Stimulated activated CD4-positive, alpha-beta T cell treated with anti-CD3 and anti-CD28 coated beads, Interleukin-1b, Interleukin-23, amount 100 ng/mL, for 48 hours (primary cell): ENCODE data around the gene RAB5IF.
"Not testable (repeated sequence)": the region's sequence is repeated elsewhere in the genome, so short reads cannot be mapped to it uniquely, and the experiment has no call there.

ENCODE experiments used
- DNase-seq: peaks from one replicate; pipeline ENCODE4 v3.0.0-alpha.2; 2020

The RAB5IF gene

DNA sequence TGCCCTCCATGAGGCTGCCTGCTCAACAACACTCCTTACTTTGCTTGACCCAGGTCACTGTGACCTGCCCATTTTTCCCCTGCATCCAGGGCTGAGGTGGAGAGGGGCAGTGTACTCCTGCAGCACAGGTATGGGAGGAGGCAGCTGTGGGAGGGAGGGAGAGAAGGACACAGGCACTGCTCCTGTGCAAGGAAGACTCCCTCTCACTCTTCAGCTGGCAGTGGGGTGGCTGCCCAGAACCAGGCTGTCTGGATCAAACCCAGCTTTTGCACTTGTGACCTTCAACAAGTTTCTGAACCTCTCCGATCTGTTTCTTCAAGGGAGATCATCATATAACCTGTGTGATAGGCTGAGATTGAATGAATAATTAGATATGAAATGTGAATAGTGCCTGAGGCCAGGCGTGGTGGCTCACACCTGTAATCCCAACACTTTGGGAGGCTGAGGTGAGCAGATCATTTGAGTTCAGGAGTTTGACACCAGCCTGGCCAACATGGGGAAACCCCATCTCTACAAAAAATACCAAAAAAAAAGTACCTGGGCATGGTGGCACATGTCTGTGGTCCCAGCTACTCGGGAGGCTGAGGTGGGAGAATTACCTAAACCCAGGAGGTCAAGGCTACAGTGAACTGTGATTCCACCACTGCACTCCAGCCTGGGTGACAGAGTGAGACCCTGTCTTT is 18.1 kb upstream of the RAB5IF start:
- DNase-seq = no peak

- no peak for DNase-seq
These were observed 14.3 kb upstream of the RAB5IF start for GRCh38 chr20:36591281-36591680.

DNA sequence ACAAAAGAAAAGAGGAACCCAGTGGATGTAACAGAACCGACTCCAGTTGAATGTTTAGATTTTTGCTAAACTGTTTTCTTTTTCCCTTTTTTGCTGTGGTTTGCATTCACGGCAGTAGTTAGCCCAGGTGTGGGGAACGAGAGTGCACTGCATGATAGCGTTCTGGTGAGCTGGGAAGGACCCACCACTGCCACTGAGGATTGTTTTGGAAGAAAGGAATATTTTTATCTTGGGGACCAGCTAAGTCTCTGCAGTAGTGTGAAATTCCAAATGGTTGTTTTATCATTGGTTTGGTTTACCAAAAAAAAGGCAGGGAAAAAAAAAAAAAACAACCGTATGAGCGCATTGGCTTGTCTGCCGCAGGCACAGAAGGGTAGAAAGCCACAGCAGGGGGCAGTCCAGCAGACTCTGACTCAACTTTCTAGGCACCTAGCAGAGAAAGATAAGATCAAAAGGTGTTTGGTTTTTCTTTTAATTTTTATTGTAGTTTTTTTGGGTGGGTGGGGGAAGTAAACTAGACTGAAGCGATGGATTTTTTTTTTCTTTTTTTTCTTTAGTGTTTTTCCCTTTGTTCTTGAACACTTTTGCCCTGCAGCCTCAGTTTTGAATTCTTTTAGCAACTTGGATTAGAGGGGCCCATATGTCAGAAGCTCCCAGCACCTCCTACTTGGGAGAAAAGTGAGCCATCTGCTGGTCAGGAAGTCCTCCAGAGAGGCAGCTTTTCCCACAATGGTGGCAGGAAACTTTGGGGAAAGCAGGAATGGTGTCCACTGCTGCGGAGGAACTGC is 13.5 kb upstream of the RAB5IF start:
- DNase-seq = peak; percentile 51

GRCh38 chr20:36593347-36593929 is 12.1 kb upstream of the RAB5IF start:
- DNase-seq = no peak

DNA sequence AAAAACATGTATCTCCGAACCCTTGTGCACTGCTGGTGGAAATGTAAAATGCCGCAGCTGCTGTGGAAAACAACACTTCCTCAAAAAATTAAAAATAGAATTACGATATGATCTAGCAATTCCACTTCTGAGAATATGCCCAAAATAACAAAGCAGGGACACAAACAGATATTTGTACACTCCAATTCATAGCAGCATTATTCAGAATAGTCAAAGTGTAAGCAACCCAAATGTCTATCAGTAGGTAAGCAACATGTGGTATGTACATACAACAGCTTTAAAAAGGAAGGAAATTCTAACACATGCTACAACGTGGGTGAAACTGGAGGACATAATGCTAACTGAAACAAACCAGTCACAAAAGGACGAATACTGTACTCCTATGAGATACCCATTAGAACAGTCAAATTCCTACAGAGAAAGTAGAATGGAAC is 5.7 kb upstream of the RAB5IF start:
- DNase-seq = no peak

DNA sequence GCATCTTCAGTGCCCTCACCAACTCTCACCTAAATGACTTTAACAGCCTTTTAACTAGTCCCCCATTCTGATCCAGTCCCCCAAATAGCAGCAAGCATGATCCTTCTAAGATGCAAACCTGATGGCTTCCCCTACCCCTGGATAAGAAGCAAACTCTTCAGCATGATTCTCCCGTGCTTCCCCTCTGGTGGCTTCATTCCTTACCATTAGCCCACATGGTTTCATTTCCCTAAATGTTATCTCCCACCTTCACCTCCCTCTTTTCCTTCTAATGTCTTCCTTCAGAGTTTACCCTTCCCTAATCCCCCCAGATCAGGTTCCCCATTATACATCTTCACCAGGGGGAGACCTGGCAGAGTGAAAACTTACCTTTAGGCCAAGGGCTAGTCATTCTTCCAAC is 4.0 kb upstream of the RAB5IF start:
- no peak for DNase-seq

- peak; percentile 60 for DNase-seq
These were observed 604 bp upstream of the RAB5IF start for GRCh38 chr20:36604952-36605398.

- no peak for DNase-seq
These were observed 833 bp downstream of the RAB5IF start for GRCh38 chr20:36606158-36607066.

DNA sequence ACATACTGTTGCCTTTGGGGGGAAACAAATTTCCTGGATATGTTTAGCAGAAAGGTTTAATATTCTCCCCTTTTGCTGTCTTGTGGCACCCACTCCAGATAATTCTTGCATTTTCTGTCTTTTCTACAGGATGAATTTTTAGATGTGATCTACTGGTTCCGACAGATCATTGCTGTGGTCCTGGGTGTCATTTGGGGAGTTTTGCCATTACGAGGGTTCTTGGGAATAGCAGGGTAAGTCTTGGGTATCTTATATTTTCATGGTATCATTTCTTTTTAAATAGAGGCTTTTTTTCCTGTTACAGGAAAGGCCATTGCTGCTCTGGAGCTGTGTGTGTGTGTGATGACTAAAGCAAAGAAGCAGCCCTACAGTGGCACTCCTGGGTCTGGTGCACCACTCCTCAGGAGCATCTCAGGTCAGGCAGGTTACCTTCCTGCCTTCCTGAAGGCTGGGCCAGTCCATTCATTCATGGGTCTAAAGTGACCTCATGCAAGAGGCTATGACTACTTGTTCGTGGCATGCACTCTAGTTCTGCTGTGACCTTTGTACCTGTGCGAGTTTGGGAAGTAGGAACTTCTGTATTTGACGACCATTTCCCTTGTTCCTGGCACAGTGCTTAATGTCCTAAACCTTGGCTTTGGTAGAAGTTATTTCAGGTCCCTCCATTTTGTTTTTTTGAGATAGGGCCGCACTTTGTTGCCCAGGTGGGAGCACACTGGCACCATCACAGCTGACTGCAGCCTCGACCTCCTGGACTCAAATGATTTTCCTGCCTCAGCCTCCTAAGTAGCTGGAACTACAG is 2.2 kb downstream of the RAB5IF start:
- DNase-seq = no peak

- DNase-seq = not testable (repeated sequence)
These were observed 2.8 kb downstream of the RAB5IF start for GRCh38 chr20:36608388-36608728.

DNA sequence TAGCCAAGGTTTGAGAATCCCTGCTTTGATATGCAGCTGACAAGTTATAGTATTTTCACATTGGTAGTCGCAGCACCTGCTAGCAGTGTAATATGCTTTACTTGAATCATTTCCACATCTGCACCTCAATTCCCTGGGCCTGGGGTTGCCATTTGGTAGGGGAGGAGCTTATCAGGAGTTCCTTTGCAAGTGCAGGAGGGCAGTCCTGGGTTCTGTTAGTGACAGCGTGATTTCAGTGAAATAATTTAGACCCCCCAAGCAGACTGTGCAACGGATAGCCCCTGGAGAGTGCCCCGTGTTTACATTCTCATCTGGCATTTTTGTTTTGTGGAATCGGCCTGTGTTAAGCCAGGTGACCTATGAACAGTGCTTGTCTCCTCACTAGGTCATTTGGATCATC is 6.0 kb downstream of the RAB5IF start:
- no peak for DNase-seq

GRCh38 chr20:36613974-36614373 is 8.4 kb downstream of the RAB5IF start:
- no peak for DNase-seq

GRCh38 chr20:36614781-36615557 is 9.4 kb downstream of the RAB5IF start:
- no peak for DNase-seq

DNA sequence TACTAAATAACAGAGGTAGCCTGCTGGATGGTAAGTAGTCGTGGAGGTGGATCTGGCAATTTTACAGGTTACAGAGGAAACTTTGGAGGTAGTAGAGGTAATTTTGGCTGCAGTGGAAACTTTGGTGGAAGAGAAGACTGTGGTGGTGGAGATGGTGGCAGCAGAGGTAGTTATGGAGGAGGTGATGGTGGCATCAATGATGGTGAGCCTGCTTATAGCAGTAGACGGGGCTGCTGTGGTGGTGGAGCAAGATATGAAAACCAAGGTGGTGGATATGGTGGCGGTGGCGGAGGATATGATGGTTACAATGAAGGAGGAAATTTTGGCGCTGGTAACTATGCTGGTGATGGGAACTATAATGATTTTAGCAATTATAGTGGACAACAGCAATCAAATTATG is 15.3 kb downstream of the RAB5IF start:
- DNase-seq = no peak

DNA sequence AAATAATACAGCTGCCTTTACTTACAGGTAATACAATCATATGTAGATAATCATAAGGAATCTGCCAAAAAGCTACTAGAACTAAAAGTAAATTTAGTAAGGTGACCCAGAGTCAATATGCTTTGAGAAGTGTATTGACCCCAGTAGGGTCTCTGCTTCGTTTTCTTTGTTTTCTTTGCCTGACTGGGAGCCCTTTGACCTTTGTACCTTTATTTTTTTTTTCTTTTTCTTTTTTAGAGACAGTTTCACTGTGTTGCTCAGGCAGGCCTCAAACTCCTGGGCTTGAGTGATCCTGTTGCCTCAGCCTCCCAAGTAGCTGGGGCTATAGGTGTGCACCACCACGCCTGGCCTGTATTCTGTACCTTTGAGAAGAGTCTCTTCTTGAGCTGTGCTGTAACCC is 17.9 kb downstream of the RAB5IF start:
- no peak for DNase-seq

GRCh38 chr20:36624068-36624943 is 18.7 kb downstream of the RAB5IF start:
- no peak for DNase-seq

DNA sequence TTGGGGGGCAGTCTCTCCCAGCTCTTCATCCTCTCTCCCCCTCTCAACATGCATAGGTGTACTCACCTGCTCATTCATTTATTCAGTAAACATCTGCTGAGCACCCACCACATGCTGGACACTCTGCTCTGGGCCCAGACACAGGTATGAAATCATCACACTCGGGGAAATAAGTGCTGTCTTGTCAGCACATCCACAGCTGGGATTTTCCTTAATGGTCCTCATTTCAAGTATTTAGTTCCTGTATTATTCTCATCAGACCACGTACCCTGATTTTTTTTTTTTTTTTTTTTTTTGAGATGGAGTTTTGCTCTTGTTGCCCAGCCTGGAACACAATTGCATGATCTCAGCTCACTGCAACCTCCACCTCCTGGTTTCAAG is 19.4 kb downstream of the RAB5IF start:
- no peak for DNase-seq

- no peak for DNase-seq
These were observed 22.5 kb downstream of the RAB5IF start for GRCh38 chr20:36628076-36628475.

DNA sequence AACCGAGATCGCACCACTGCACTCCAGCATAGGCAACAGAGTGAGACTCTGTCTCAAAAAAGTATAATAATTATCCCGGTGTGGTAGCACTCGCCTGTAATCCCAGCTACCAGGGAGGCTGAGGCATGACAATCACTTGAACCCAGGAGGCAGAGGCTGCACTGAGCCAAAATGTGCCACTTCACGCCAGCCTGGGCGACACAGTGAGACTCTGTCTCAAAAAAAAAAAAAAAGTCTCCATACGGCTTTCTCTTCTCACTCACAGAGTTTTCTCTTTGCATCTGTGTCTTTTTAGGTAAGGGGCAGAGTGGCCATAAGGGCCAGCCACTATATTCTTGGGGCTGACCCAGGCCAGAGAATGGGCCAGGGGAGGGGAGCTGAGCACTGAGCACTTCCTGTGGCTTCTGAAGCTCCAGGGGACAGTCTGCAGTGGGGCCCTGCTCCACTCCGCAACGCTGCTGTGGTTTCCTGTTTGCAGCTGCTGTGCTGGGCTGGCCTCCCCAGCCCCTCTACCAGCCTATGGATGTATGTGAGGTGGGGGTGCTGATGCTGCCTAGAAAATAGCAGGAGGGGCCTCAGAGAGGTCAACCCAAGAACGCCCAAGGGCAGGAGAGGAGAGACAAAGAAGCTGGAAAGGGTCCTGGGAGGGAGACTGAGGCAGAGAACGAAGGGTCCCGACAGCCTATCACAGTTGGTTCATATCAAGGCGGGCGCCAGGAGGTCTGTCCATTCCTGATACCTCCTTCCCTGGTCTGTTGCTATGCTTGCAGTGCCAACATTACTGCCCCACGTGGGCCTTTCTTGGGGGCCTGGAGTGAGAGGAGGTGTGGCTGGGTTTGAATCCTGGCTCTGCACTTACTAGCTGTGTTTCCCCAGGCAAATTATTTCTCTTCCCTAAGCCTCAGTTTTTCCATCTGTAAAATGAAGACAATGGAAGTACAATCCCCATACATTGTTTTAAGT is 24.4 kb downstream of the RAB5IF start:
- DNase-seq = peak; percentile 37
